Glomerular visceral epithelial cell (primary cell): ENCODE data around the gene RSBN1.
A peak's percentile ranks its signal among the peaks of the same experiment; 100 is the strongest.

ENCODE experiments used
- DNase-seq: peaks from one replicate; pipeline ENCODE4 v3.0.0-alpha.2; 2016; ENCODE audit errors: extremely low spot score

RSBN1 gene

GRCh38 chr1:113812661-113813135 lies 422 bp upstream of the RSBN1 start:
- DNase-seq = no peak

GRCh38 chr1:113811156-113811887 lies 954 bp downstream of the RSBN1 start:
- DNase-seq = peak; percentile 17

- DNase-seq = peak; percentile 4
These were observed 2.3 kb downstream of the RSBN1 start for GRCh38 chr1:113809670-113810602.

- DNase-seq = no peak
These were observed 3.7 kb downstream of the RSBN1 start for GRCh38 chr1:113808450-113809195.

- DNase-seq = no peak
These were observed 6.6 kb downstream of the RSBN1 start for GRCh38 chr1:113805639-113806038.

- no peak for DNase-seq
These were observed 7.1 kb downstream of the RSBN1 start for GRCh38 chr1:113805256-113805531.

- DNase-seq = peak; percentile 47
These were observed 7.6 kb downstream of the RSBN1 start for GRCh38 chr1:113804421-113805255.

- no peak for DNase-seq
These were observed 9.8 kb downstream of the RSBN1 start for GRCh38 chr1:113802367-113803007.

- no peak for DNase-seq
These were observed 11.8 kb downstream of the RSBN1 start for GRCh38 chr1:113800487-113800886.

GRCh38 chr1:113797472-113797871 lies 14.8 kb downstream of the RSBN1 start:
- DNase-seq = no peak

- no peak for DNase-seq
These were observed 18.1 kb downstream of the RSBN1 start for GRCh38 chr1:113793878-113794834.

- no peak for DNase-seq
These were observed 19.3 kb downstream of the RSBN1 start for GRCh38 chr1:113792986-113793385.

GRCh38 chr1:113792471-113792870 lies 19.8 kb downstream of the RSBN1 start:
- DNase-seq = no peak

GRCh38 chr1:113788802-113789201 lies 23.5 kb downstream of the RSBN1 start:
- no peak for DNase-seq

- DNase-seq = no peak
These were observed 24.6 kb downstream of the RSBN1 start for GRCh38 chr1:113787663-113788062.

- DNase-seq = no peak
These were observed 26.2 kb downstream of the RSBN1 start for GRCh38 chr1:113786069-113786468.

GRCh38 chr1:113784104-113784779 lies 28.0 kb downstream of the RSBN1 start:
- DNase-seq = peak; percentile 5

- DNase-seq = no peak
These were observed 28.8 kb downstream of the RSBN1 start for GRCh38 chr1:113783254-113784103.
